ENCODE results near the gene ABCC9. TPM values are rescaled to one million over a fixed set of nuclear protein-coding genes. Genes with fewer than 3 reads are reported as not detected.

Gene ABCC9
- total RNA-seq, 1 experiment from 2014 or later: 0.03 TPM

DNA sequence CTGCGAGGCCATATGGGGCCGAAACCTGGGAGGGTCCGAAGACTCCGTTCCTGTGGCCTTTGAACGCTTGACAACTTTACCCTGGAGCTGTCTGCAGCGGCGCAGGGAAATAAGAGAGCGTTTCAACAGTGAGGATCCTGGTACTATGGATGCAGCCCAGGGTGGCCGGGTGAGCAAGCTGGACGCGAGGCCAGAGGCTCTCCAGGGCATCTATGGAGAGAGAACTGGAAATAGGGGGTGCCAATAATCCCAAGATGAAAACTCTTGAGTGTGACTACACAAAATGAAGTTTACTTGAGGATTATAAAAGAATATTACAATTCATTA lies 1.1 kb upstream of the ABCC9 start:
- no peak for DNase-seq (ENCODE audit: low read depth, low spot score)
- in situ Hi-C loops (cut with HindIII; ENCODE audit: low pct_unique_long_range_greater_than_20kb, low sequenced_read_pairs) (no loop called here), intact Hi-C loops (cut with micrococcal nuclease; ENCODE audit: unreplicated experiment) (no loop called here)
- Histone ChIP-seq H3K36me3 (ENCODE audit: control insufficient read depth, insufficient read depth, low read length) (no peaks in the 10 kb centered on the region), H3K27me3 (ENCODE audit: control insufficient read depth, insufficient read depth, low read length) (no peaks in the 10 kb centered on the region; the same call in 1 of the 2 replicates), H3K27ac (ENCODE audit: low read length) (no peak overlapping the region), H3K4me3 (ENCODE audit: low read depth in 2 of 2, low read length in 2 of 2) (no peak overlapping the region), H3K9me3 (ENCODE audit: control insufficient read depth, insufficient read depth, low read depth, low read length) (no peaks in the 10 kb centered on the region), H3K4me1 (ENCODE audit: control insufficient read depth, insufficient read depth, low read length) (no peaks in the 10 kb centered on the region)
- CTCF ChIA-PET: no interaction called here
- POLR2A ChIA-PET: no interaction called here
- no TSS peak for BruUV-seq (replicated peaks)
- no peak for ATAC-seq
- TF ChIP-seq CTCF (IDR thresholded peaks at IDR 0.05) (no peak), POLR2AphosphoS5 (IDR thresholded peaks at IDR 0.05; ENCODE audit: low read depth, low read length) (no peak), TCF7L2 (IDR thresholded peaks at IDR 0.05; ENCODE audit: low read depth, low read length) (no peak), SIN3A (IDR thresholded peaks at IDR 0.05; ENCODE audit: borderline replicate concordance, insufficient read depth, low read depth, low read length) (no peak)
- TF ChIP-seq, protein P1, sequence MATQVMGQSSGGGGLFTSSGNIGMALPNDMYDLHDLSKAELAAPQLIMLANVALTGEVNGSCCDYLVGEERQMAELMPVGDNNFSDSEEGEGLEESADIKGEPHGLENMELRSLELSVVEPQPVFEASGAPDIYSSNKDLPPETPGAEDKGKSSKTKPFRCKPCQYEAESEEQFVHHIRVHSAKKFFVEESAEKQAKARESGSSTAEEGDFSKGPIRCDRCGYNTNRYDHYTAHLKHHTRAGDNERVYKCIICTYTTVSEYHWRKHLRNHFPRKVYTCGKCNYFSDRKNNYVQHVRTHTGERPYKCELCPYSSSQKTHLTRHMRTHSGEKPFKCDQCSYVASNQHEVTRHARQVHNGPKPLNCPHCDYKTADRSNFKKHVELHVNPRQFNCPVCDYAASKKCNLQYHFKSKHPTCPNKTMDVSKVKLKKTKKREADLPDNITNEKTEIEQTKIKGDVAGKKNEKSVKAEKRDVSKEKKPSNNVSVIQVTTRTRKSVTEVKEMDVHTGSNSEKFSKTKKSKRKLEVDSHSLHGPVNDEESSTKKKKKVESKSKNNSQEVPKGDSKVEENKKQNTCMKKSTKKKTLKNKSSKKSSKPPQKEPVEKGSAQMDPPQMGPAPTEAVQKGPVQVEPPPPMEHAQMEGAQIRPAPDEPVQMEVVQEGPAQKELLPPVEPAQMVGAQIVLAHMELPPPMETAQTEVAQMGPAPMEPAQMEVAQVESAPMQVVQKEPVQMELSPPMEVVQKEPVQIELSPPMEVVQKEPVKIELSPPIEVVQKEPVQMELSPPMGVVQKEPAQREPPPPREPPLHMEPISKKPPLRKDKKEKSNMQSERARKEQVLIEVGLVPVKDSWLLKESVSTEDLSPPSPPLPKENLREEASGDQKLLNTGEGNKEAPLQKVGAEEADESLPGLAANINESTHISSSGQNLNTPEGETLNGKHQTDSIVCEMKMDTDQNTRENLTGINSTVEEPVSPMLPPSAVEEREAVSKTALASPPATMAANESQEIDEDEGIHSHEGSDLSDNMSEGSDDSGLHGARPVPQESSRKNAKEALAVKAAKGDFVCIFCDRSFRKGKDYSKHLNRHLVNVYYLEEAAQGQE (IDR thresholded peaks at IDR 0.05; ENCODE audit: insufficient read depth in 1 of 2, low read depth in 2 of 2, low read length in 1 of 2): no peak

GRCh38 chr12:21941506-21942376 lies 515 bp upstream of the ABCC9 start:
- Histone ChIP-seq H3K9me3 (ENCODE audit: control insufficient read depth, insufficient read depth, low read depth, low read length) (no peaks in the 10 kb centered on the region), H3K4me3 (ENCODE audit: low read depth in 2 of 2, low read length in 2 of 2) (no peak overlapping the region), H3K36me3 (ENCODE audit: control insufficient read depth, insufficient read depth, low read length) (no peaks in the 10 kb centered on the region), H3K27me3 (ENCODE audit: control insufficient read depth, insufficient read depth, low read length) (no peaks in the 10 kb centered on the region; the same call in 1 of the 2 replicates), H3K27ac (ENCODE audit: low read length) (no peak overlapping the region), H3K4me1 (ENCODE audit: control insufficient read depth, insufficient read depth, low read length) (no peaks in the 10 kb centered on the region)
- TF ChIP-seq CTCF (IDR thresholded peaks at IDR 0.05): no peak
- TF ChIP-seq POLR2AphosphoS5 (IDR thresholded peaks at IDR 0.05; ENCODE audit: low read depth, low read length): no peak
- no peak for TF ChIP-seq SIN3A (IDR thresholded peaks at IDR 0.05; ENCODE audit: borderline replicate concordance, insufficient read depth, low read depth, low read length)
- no peak for TF ChIP-seq TCF7L2 (IDR thresholded peaks at IDR 0.05; ENCODE audit: low read depth, low read length)
- TF ChIP-seq, protein P1 (IDR thresholded peaks at IDR 0.05; ENCODE audit: insufficient read depth in 1 of 2, low read depth in 2 of 2, low read length in 1 of 2): no peak
- CTCF ChIA-PET: no interaction called here
- DNase-seq (ENCODE audit: low read depth, low spot score) (no peak), ATAC-seq (no peak)
- POLR2A ChIA-PET: no interaction called here
- no TSS peak for BruUV-seq (replicated peaks)
- in situ Hi-C loops (cut with HindIII; ENCODE audit: low pct_unique_long_range_greater_than_20kb, low sequenced_read_pairs) (no loop called here), intact Hi-C loops (cut with micrococcal nuclease; ENCODE audit: unreplicated experiment) (no loop called here)
